Subcutaneous adipose tissue (tissue), 4 donors: Measurements from ENCODE around the gene TMEM175. TPM values are rescaled to one million over a fixed set of nuclear protein-coding genes. Genes with fewer than 3 reads are reported as not detected.

ENCODE experiments used
- total RNA-seq, 4 donors: library from RNA; depleted of rRNA; stranded (reverse); fragments of >200 nt; gene quantifications; one replicate each; pipeline ENCODE4 v1.1.0, GENCODE V29; 2016
- TF ChIP-seq, protein P1 (sequence below): fragments of 450-650 bp; IDR thresholded peaks from one replicate; pipeline ENCODE4 v1.5.1; 2016; ENCODE audit warnings: low read depth, mild to moderate bottlenecking, control low read depth, antibody characterized with exemption, moderate library complexity

The TMEM175 gene
- total RNA-seq, 4 donors from 2014 or later = 18.5 to 38.1 (median 21.4) TPM

DNA sequence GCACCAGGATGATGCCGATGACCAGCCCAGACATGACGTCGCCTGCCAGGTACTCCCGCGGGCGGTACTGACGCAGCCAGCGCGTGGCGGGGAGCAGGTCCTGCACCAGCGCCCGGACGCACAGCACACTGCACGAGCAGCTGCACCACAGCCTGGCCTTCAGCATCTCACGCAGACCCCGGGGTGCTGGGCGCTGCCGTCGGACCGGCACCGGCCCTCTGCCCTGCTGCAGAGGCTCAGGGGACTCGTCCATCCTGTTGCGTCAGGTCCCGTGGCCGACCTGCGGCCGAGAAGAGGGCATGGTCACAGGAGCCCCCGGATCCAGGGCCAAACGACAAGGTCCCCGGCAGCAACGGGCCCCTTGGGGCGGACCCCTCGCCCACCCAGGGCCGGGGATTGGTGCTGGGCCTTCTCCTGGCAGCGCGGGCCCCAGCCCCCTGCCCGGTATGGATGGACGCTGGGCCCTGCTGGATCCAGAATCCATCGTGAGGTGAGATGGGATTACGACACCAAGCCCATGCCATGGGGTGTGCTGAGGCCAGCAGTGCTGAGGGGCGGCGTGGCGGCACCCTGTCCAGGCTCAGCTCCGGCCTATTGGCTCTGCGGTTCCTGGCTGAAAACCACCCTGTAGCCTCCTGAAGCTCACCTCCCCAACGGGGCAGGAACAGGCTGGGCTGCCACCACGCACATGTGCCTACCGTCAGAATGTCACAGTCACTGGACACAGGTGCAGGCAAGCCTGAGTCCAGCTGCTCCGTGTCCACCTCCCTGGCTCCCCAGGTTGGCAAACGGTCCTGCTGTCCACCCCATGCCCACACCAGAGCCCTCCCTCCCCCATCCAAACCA, 59.4 kb downstream of the TMEM175 start:
- TF ChIP-seq, protein P1, sequence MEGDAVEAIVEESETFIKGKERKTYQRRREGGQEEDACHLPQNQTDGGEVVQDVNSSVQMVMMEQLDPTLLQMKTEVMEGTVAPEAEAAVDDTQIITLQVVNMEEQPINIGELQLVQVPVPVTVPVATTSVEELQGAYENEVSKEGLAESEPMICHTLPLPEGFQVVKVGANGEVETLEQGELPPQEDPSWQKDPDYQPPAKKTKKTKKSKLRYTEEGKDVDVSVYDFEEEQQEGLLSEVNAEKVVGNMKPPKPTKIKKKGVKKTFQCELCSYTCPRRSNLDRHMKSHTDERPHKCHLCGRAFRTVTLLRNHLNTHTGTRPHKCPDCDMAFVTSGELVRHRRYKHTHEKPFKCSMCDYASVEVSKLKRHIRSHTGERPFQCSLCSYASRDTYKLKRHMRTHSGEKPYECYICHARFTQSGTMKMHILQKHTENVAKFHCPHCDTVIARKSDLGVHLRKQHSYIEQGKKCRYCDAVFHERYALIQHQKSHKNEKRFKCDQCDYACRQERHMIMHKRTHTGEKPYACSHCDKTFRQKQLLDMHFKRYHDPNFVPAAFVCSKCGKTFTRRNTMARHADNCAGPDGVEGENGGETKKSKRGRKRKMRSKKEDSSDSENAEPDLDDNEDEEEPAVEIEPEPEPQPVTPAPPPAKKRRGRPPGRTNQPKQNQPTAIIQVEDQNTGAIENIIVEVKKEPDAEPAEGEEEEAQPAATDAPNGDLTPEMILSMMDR = no peak

DNA sequence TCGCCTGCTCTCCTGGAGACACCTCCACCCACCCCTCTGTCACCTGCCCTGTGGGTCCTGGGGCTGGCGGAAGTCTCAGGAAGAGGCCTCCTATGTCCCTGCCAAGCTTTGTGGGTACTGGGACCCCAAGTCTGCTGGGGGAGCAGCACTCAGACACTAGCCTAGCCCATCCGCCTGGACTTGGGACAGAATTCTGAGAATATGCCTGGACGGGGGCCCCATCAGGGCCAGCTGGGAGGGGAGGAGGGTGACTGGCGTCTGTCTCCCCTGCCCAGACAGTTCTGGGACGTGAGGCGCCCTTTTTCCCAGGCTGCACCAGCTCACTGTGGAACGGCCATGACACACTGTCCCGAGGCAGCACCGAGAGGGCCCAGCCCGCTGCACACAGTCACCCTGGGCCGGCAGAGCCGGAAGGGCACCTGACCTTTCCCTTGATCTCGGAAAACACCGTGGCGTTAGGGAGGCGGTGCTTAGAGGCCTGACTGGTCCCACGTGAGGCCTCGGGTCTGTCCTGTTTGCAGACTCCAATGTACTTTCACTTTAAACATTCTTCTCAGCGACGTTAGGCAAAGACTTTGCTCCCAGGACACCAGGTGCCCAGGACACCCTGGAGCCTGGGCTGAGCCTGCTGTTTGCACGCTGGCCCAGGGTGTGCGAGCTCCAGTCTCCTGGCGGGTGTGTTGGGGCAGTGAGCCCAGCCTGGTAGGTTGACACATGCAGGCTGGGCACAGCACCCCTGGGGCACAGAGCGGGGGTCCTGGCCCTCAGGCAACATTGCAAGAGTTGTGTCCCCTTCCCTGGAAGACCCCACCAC, 60.2 kb downstream of the TMEM175 start:
- TF ChIP-seq, protein P1 = no peak

DNA sequence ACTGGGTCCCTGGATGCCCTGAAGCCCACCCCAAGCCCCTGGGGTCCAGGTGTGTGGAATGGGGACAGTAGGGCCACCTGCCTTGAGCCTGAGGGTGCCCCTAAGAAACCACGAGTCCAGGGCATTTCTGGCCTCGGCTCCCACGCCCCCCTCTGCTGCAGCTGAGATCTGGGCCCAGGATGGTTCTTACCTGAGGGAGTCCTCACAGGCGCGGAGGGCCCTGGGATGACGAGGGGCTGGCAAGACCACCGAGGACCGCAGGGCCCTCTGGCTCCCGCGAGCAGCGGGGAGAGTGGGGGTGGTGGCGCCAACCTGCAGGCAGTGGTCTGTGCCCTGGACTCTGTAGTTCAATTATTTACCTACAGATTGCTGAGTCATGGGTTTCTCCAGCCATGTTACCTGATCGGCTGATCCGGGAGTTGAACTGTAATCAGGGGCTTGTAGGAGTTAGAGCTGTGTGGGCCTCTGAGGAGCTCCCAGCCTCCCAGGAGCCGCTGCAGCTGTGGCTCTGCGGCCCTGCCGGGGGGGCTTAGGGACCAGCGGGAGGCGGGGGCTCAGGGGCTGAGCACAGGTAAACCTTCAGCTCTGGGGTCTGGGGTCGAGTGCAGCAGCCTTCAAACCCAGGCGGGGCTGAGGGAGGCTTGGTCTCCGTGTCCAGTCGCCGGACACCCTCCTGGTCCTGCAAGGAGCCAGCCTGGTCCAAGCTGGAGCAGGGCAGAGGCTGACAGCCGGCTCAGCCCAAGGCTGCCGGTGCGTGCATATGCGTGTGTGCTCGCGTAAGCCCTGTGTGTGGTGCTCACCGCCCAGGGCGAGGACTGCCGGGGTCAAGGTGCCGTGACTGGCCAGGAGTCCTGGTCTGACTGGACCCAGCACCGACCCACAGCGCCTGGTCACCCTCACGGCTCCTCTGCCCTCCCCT, 61.1 kb downstream of the TMEM175 start, which contains the start of gene SLC26A1:
Gene SLC26A1, minus strand, starts transcription at position 294 of the 919 bp plus-strand sequence. CDS start 1,701 bp downstream, outside the sequence.
- TF ChIP-seq, protein P1 = no peak

DNA sequence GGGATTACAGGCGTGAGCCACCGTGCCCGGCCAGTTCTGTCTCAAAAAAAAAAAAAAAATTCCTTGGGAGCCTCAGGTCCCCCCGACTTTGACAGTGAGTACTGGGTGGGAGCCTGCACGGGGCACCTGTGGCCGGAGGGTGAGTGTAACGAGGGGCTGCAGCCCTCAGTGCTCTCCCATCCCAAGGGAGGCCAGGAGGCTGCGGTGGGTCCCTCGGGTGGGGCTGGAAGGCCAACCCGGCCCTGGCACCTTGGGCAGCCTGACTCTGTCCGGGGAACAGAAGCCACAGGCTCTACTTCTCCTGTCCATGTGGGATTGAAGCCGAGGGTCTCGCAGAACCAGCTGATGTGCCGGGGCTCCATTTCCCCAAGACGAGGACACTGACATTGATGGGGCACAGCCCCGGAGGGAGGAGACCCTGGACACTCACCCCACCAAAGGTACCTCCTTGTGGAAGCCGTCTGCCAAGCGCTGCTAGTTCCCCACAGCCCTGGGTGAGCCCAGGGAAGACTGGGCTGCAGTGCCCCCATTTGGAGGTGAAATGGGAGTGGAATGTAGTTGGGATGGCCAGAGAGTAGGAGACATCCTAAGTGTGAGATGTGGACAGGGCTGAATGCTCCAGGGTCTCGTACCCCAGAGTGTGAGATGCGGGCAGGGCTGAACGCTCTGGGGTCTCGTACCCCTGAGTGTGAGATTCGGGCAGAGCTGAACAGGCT, 63.2 kb downstream of the TMEM175 start:
- TF ChIP-seq, protein P1 = no peak

DNA sequence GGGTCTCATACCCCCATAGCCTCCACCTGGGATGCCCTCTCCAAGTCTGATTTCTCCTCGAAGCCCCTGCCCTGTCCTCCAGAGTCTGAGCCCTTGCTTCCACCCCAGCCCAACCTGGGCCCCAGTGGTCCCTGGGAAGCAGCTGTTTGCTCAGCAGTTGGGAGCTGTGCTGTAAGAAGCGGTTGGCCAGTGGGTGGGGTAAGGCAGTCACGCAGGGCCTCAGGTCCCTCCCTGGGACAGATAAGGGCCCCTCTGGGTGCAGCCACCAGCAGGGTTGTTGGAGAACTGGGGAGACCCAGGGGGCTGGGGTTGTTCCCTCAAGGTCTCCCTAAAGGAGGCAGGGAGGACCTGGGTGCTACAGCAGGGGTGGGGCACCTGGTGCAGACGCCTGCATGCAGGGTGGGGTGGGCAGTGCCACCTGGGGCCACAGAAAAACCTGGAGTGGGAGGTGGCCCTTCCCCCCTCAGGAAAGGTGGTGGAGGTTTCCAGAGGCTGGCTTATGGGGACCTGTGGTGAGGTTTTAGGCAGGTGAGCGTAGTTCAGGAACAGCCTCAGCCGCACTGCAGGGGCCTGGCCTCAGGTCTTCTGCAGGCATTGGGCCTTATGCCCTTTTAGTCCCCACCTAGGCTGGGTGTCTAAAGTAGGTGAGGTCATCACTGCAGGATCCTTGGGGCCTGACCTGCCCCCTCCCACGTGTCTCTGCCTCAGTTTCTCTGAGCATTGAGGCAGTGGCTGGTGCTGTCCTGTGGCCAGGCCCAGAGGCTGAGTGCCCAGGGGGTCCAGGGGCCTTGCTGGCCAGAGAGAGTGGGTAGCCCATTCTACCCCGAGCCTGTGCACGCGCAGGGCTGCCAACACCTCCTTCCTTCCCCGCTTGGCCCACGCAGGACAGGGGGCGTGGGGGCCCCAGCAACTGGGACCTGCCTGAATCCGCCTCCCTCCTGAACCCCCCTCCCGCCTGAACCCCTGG, 64.1 kb downstream of the TMEM175 start:
- TF ChIP-seq, protein P1 = no peak

DNA sequence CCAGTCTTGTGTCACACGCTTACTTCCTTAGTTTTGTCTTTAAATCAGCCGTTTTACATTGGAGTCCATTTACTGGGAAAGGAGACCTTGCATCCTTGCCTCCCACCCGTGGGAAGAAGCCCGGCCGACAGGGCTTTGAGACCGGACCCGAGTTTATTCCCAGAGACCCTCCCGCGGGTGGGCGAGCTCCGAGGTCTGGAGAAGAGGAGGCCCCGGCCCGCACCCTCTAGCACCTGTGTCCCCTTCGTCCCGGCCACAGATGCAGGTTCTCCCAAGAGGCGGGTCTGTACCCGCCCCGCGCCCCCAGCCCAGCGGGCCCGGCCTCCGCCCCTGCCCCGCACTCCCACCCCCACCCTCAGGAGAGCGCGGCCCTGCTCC, 64.7 kb downstream of the TMEM175 start:
- TF ChIP-seq, protein P1 = no peak
